NOMO-1 (cell line): ENCODE data around the gene CALHM4.
A peak's percentile ranks its signal among the peaks of the same experiment; 100 is the strongest.

Experiments used
- DNase-seq, 2 experiments: peaks; one replicate each; lab custom pipeline; 2025; ENCODE audit not compliant: unreplicated experiment in 2 of 2; lab: John Stamatoyannopoulos, UW

Gene CALHM4

GRCh38 chr6:116535109-116535508 is 18.4 kb upstream of the CALHM4 start:
- no peak for DNase-seq

- peak; percentile 32 to 48 for DNase-seq
Measured at GRCh38 chr6:116536216-116536621, 17.3 kb upstream of the CALHM4 start.

GRCh38 chr6:116542426-116542825 is 11.1 kb upstream of the CALHM4 start:
- DNase-seq: no peak

GRCh38 chr6:116543149-116543548 is 10.4 kb upstream of the CALHM4 start:
- no peak for DNase-seq

- DNase-seq: no peak
Measured at GRCh38 chr6:116545651-116546050, 7.9 kb upstream of the CALHM4 start, which contains the start of gene TRAPPC3L. TRAPPC3L (minus strand) TSS chr6:116545684; CDS start chr6:116545514, 170 bp downstream.

- no peak for DNase-seq
Measured at GRCh38 chr6:116547358-116547757, 6.2 kb upstream of the CALHM4 start.

- no peak for DNase-seq
Measured at GRCh38 chr6:116550796-116551195, 2.8 kb upstream of the CALHM4 start.

- DNase-seq: no peak
Measured at GRCh38 chr6:116556065-116556464, 2.5 kb downstream of the CALHM4 start.

- DNase-seq: no peak
Measured at GRCh38 chr6:116556814-116557415, 3.4 kb downstream of the CALHM4 start.

- no peak for DNase-seq
Measured at GRCh38 chr6:116557893-116558292, 4.3 kb downstream of the CALHM4 start.

DNA sequence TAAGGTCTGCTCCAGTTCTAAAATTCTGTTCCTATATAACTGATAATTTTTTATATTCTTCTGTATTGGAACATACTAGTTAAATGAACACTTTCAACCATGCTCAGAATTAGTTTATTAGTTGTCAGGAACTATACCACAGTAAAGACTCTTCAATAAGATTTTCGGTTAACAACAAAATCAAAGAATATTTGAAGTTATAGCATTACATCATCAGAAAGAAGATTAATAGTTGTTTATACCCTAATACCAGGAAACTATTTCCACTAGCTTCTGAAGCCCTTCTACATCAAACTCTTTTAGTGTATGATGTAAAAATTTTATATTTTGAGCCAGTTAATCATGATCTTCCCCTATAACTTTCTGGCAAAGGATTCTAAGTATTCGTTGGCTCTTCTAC is 6.6 kb downstream of the CALHM4 start:
- no peak for DNase-seq

- DNase-seq: peak; percentile 8 to 67
Measured at GRCh38 chr6:116561377-116562018, 7.9 kb downstream of the CALHM4 start.

- no peak for DNase-seq
Measured at GRCh38 chr6:116562019-116562403, 8.5 kb downstream of the CALHM4 start.

GRCh38 chr6:116562614-116563013 is 9.1 kb downstream of the CALHM4 start:
- no peak for DNase-seq

- DNase-seq: no peak
Measured at GRCh38 chr6:116563830-116564229, 10.3 kb downstream of the CALHM4 start.

DNA sequence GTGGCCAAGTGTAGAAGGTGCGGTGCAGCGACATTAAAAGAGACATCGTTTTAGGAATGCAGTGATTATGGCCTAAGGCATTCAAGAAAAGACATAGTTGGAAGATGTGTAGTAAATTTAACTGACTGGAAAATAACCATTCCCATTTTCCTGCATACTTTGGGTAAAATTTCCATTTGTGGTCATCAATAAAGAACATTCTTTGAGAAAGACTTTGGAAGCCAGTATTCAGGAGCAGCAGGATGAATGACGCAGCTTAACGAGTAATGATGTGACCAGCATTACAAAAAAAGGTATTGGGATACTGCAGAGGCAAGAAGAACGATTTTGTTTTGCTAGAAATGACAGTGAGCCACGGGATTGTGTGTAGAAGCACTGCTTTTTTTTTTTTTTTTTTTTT is 10.8 kb downstream of the CALHM4 start:
- DNase-seq: no peak

GRCh38 chr6:116564921-116565872 is 11.6 kb downstream of the CALHM4 start:
- DNase-seq: no peak

DNA sequence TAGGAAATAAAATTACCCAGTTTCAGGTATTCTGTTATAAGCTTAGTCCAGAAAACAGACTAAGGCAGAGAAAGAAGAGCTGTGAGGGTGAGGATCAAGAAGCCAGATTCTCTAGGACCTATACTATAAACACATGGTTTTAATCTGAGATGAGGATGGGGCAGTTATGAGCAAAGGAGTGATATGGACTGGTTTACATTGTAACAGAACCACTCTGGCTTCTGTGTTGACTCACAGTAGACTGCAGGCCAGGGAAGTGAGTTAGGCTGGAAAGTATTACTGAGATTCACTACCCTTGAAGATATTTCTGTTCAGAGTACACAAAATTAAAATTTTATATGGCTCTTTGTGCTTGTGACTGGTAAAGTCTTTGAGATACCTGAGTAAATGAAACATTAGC is 14.6 kb downstream of the CALHM4 start:
- DNase-seq: no peak

DNA sequence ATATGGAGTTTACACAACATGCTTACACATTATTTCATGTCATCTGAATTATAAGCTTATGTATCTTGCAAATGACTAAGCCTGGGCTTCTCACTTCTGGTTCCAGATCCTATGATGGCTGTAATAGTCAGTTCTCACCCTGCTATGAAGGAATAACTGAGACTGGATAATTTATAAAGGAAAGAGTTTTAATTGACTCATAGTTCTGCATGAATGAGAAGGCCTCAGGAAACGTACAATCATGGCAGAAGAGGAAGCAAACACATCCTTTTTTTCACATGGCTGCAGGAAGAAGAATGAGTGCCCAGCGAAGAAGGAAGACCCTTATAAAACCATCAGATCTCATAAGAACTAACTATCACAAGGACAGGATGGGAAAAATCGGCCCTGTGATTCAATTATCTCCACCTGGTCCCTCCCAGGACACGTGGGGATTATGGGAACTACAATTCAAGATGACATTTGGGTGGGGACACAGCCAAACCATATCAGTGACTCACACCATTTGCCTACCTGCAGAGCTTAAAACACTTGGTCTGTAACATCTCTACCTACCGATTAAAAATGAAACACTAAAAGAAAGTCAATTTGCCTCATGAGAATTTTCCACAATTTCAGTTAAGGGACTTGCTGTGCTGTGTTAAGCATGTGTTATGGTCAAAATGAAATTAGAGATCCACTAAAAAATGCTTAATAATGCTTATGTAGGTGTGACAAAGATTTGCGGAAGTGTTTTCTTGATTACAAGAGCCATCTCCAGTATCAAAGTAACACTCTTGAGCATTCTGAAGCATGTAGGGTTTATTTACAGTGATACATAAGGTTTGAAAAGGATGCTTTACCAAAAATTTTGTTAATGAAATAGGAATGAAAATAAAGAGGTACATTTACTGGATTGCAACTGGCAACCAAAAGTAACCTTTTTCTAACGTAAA is 15.5 kb downstream of the CALHM4 start:
- peak; percentile 27 to 62 for DNase-seq
